H1 (cell line): Measurements from ENCODE around the gene PLEKHG5. TPM values are rescaled to one million over a fixed set of nuclear protein-coding genes. Genes with fewer than 3 reads are reported as not detected.
A peak's percentile ranks its signal among the peaks of the same experiment; 100 is the strongest.

Source experiments
- EZH2 ChIP-seq: fragments of 200-600 bp; sonication (generic); IDR thresholded peaks from 2 replicates; pipeline ENCODE4 v1.7.1; 2012; ENCODE audit warnings: low read depth, mild to moderate bottlenecking, moderate library complexity, low read length, inconsistent platforms; ENCODE audit not compliant: severe bottlenecking
- KDM4A ChIP-seq: IDR thresholded peaks from one replicate; pipeline ENCODE4 v1.7.1; 2012; ENCODE audit warnings: low read depth, mild to moderate bottlenecking, moderate library complexity, low read length, inconsistent platforms; ENCODE audit not compliant: severe bottlenecking
- SIRT6 ChIP-seq: IDR thresholded peaks from one replicate; pipeline ENCODE4 v1.7.1; 2012; ENCODE audit warnings: low read length, inconsistent platforms
- SUZ12 ChIP-seq: fragments of 200-600 bp; sonication (generic); IDR thresholded peaks from 2 replicates; pipeline ENCODE4 v1.6.1; 2012; ENCODE audit warnings: mild to moderate bottlenecking, inconsistent platforms, low read length, moderate library complexity, mixed read lengths
- TAF1 ChIP-seq: IDR thresholded peaks from 2 replicates; pipeline ENCODE4 v1.6.1; 2011; ENCODE audit warnings: mild to moderate bottlenecking, low read depth, low read length
- polyA plus RNA-seq, 7 experiments: library from polyadenylated mRNA; depleted of rRNA in 3 of 7; stranded (reverse) in 5 of 7; unstranded in 2 of 7; fragments of >200 nt in 5 of 7; fragments of 200-250 nt in 2 of 7; gene quantifications; 1 replicate in 5 of 7; 2 replicates in 1 of 7; 4 replicates in 1 of 7; pipeline versions ENCODE4 v1.2.1 to v1.2.3, GENCODE V29; 2011 to 2013; ENCODE audit warnings: missing spikeins in 2 of 7, mixed read lengths in 2 of 7
- total RNA-seq: library from RNA; stranded (reverse); fragmentation: NEBNext Ultra II Directional; extraction: Animal tissue kit (Norgen Biotek cat#: 25700); gene quantifications from 2 replicates; pipeline ENCODE4 v1.2.1, GENCODE V29; 2021
- TF ChIP-seq, protein P1 (sequence below): fragments of 300-600 bp; sonication (generic); IDR thresholded peaks from 2 replicates; pipeline ENCODE4 v1.7.1; 2012; ENCODE audit warnings: low read length, moderate library complexity, mild to moderate bottlenecking, inconsistent platforms; ENCODE audit not compliant: insufficient replicate concordance

Gene PLEKHG5
- total and polyA plus RNA-seq, 2 of the 8 experiments (the other 6 are each of a cell fraction or from before 2014, with no cell fraction given), result 10.4 to 13.8 TPM

DNA sequence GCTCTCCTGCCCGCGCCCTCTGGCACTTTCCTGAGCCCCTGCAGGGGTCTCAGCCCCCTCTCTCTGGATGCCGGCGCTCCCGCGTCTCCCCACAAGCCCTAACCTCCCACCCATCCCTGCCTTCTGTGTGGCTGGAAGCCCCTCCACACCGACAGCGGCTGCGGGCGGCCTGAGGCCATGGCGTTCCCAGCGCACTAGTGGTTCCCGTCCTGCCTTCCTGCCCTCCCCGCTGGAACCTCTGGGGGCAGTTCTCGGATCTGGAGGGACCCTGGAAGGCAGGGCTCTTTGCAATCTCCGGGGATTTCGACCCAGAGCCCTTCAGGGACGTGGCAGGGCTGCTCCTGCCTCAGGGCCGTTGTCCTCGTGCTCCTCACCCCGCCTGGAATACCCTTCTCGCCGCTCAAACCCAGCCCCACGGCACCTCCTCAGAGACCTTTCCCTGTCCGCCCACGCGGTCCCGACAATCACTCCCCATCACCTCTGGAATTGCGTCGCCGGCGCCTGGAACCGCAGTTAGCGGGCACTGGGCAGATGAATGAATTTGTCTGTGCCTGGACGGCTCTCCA lies 67.4 kb downstream of the PLEKHG5 start (continued):
- TF ChIP-seq, protein P1, sequence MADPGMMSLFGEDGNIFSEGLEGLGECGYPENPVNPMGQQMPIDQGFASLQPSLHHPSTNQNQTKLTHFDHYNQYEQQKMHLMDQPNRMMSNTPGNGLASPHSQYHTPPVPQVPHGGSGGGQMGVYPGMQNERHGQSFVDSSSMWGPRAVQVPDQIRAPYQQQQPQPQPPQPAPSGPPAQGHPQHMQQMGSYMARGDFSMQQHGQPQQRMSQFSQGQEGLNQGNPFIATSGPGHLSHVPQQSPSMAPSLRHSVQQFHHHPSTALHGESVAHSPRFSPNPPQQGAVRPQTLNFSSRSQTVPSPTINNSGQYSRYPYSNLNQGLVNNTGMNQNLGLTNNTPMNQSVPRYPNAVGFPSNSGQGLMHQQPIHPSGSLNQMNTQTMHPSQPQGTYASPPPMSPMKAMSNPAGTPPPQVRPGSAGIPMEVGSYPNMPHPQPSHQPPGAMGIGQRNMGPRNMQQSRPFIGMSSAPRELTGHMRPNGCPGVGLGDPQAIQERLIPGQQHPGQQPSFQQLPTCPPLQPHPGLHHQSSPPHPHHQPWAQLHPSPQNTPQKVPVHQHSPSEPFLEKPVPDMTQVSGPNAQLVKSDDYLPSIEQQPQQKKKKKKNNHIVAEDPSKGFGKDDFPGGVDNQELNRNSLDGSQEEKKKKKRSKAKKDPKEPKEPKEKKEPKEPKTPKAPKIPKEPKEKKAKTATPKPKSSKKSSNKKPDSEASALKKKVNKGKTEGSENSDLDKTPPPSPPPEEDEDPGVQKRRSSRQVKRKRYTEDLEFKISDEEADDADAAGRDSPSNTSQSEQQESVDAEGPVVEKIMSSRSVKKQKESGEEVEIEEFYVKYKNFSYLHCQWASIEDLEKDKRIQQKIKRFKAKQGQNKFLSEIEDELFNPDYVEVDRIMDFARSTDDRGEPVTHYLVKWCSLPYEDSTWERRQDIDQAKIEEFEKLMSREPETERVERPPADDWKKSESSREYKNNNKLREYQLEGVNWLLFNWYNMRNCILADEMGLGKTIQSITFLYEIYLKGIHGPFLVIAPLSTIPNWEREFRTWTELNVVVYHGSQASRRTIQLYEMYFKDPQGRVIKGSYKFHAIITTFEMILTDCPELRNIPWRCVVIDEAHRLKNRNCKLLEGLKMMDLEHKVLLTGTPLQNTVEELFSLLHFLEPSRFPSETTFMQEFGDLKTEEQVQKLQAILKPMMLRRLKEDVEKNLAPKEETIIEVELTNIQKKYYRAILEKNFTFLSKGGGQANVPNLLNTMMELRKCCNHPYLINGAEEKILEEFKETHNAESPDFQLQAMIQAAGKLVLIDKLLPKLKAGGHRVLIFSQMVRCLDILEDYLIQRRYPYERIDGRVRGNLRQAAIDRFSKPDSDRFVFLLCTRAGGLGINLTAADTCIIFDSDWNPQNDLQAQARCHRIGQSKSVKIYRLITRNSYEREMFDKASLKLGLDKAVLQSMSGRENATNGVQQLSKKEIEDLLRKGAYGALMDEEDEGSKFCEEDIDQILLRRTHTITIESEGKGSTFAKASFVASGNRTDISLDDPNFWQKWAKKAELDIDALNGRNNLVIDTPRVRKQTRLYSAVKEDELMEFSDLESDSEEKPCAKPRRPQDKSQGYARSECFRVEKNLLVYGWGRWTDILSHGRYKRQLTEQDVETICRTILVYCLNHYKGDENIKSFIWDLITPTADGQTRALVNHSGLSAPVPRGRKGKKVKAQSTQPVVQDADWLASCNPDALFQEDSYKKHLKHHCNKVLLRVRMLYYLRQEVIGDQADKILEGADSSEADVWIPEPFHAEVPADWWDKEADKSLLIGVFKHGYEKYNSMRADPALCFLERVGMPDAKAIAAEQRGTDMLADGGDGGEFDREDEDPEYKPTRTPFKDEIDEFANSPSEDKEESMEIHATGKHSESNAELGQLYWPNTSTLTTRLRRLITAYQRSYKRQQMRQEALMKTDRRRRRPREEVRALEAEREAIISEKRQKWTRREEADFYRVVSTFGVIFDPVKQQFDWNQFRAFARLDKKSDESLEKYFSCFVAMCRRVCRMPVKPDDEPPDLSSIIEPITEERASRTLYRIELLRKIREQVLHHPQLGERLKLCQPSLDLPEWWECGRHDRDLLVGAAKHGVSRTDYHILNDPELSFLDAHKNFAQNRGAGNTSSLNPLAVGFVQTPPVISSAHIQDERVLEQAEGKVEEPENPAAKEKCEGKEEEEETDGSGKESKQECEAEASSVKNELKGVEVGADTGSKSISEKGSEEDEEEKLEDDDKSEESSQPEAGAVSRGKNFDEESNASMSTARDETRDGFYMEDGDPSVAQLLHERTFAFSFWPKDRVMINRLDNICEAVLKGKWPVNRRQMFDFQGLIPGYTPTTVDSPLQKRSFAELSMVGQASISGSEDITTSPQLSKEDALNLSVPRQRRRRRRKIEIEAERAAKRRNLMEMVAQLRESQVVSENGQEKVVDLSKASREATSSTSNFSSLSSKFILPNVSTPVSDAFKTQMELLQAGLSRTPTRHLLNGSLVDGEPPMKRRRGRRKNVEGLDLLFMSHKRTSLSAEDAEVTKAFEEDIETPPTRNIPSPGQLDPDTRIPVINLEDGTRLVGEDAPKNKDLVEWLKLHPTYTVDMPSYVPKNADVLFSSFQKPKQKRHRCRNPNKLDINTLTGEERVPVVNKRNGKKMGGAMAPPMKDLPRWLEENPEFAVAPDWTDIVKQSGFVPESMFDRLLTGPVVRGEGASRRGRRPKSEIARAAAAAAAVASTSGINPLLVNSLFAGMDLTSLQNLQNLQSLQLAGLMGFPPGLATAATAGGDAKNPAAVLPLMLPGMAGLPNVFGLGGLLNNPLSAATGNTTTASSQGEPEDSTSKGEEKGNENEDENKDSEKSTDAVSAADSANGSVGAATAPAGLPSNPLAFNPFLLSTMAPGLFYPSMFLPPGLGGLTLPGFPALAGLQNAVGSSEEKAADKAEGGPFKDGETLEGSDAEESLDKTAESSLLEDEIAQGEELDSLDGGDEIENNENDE, result no peak
- TF ChIP-seq SUZ12 (peak; percentile 63; the same call in 1 of the 2 replicates), SIRT6 (no peak), TAF1 (no peak), EZH2 (peak; percentile 77), KDM4A (peak; percentile 15)
